COR-L47 (cell line): ENCODE measurements around the gene PROX1.
"Not testable (repeated sequence)": the region's sequence is repeated elsewhere in the genome, so short reads cannot be mapped to it uniquely, and the experiment has no call there.

Experiments
- DNase-seq: peaks from one replicate; lab custom pipeline; 2025; lab: John Stamatoyannopoulos, UW

The PROX1 gene

DNA sequence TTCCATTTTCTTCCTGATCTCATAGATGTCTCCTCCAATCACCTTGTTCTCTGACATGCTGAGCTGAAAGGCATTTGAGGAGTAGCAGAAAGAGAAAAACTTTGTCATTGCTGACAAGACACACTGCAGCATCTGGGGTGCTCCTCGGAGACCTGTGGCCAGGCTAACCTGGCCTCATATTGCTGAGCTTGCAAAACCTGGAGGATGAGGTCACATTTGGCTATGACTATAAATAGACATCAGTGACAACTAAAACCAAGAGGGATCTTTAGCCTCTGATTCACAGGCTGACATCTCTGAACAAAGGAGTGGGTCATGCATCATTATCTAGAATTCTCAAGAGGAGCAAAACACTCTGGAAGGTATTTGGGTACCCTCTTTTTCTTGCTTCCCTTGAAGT lies 83.7 kb downstream of the PROX1 start:
- no peak for DNase-seq

DNA sequence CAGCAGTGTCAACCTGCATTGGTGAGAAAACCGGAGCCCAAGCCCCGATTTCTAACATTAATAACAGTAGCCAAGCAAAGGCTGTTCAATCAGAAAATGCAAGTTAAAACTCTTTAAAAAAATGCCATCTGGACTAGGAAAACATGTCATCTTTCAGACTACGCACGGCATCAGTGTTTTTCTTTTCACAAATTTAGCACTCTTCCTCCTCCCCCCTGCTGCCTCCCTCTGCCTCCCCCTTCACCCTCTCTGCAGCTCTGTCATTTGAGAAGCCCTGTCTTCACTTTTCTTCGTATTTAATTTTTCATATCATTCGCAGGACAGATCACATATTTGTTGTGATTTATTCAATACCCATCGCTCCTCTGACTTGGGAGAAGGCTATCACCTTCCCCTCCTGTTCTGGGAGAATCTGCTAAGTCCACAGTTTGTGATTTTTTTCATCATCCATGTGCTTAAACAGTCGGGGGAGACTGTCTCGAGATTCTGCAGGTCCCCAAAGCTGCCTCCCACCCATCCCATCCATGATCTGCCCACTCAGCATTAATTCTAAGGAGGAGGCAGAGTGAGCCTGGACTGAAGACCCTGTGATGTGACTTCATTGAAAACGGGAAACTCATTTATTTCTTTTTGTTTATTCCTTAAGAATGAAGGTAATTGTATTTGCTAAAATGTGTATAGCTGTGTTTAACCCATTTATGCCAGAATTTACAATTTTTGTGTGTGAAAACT lies 84.8 kb downstream of the PROX1 start:
- no peak for DNase-seq

- DNase-seq = no peak
Measured at GRCh38 chr1:214074477-214074876, 86.7 kb downstream of the PROX1 start.

DNA sequence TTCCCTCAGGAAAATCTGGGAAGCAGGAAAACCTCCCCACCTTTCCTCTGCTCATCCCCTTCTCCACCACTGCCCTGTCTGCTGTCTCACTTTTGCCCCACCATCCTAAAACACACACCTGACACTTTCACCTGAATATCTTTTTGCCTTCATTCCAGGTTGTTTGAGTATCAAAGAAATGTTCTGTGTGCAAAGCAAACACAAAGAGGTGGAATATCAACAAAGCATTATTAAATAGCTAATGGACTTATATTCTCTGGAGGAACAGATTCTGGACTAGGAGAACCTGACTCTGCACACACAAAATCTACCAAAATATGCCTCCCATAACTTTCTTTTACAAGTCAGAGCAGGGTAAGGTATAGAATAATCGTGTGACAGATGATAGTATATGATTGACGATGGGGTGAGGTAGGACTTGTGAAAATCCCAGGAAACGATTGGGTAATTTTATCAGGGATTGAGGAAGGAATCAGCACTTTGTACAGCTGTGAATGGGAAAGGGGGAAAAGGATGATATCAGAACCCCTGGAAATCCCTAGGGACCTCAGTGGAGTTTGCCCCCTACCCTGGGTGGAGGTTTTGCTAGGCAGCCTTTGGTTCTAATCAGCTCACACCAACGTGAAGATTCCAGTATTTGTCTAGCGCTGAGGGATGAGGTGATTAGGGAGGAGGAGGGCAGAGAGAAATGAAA lies 87.7 kb downstream of the PROX1 start:
- no peak for DNase-seq

GRCh38 chr1:214075999-214076707 lies 88.4 kb downstream of the PROX1 start:
- no peak for DNase-seq

GRCh38 chr1:214076708-214077065 lies 88.9 kb downstream of the PROX1 start:
- DNase-seq = no peak

DNA sequence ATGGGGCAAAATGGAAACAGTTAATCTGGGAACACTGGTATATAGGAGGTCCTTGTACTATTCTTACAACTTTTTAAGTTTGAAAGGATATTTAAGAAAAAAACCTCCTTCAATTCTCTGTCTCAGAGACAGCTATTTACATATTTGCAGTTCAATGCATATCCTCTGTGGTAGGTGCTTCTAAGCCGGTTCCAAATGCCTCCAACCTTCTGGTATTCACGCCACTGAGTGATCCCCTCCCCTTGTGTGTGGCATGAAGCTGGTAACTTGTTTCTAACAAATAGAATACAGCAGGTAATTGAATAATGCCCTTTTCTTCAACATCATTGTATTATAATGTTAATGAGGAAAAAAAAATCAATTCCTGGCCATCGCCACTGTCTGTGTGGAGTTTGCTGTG lies 91.2 kb downstream of the PROX1 start:
- DNase-seq = no peak

- no peak for DNase-seq
Measured at GRCh38 chr1:214085325-214085724, 97.6 kb downstream of the PROX1 start.

GRCh38 chr1:214086945-214087344 lies 99.2 kb downstream of the PROX1 start:
- DNase-seq = no peak

GRCh38 chr1:214089003-214089402 lies 101.2 kb downstream of the PROX1 start:
- not testable (repeated sequence) for DNase-seq
